UCSD-AML1 (cell line): ENCODE data around the gene TIAM2.

Source experiments
- DNase-seq: peaks from one replicate; lab custom pipeline; 2025; ENCODE audit not compliant: unreplicated experiment; lab: John Stamatoyannopoulos, UW

The TIAM2 gene

GRCh38 chr6:155273431-155273830, 278.3 kb downstream of the TIAM2 start:
- DNase-seq, result no peak

GRCh38 chr6:155274106-155274505, 279.0 kb downstream of the TIAM2 start:
- no peak for DNase-seq

GRCh38 chr6:155274533-155274932, 279.4 kb downstream of the TIAM2 start:
- DNase-seq, result no peak

- no peak for DNase-seq
Observed at GRCh38 chr6:155275808-155276480, 280.8 kb downstream of the TIAM2 start.

- DNase-seq, result no peak
Observed at GRCh38 chr6:155276638-155277037, 281.5 kb downstream of the TIAM2 start.

GRCh38 chr6:155278319-155279049, 283.4 kb downstream of the TIAM2 start:
- no peak for DNase-seq

- no peak for DNase-seq
Observed at GRCh38 chr6:155284775-155285174, 289.7 kb downstream of the TIAM2 start.

GRCh38 chr6:155287762-155288161, 292.6 kb downstream of the TIAM2 start:
- no peak for DNase-seq

- no peak for DNase-seq
Observed at GRCh38 chr6:155290491-155290890, 295.4 kb downstream of the TIAM2 start.

GRCh38 chr6:155291291-155291690, 296.2 kb downstream of the TIAM2 start:
- DNase-seq, result no peak

- no peak for DNase-seq
Observed at GRCh38 chr6:155292711-155293110, 297.6 kb downstream of the TIAM2 start.

- DNase-seq, result no peak
Observed at GRCh38 chr6:155297669-155298068, 302.6 kb downstream of the TIAM2 start.

- no peak for DNase-seq
Observed at GRCh38 chr6:155301867-155302266, 306.8 kb downstream of the TIAM2 start.

GRCh38 chr6:155303361-155303870, 308.3 kb downstream of the TIAM2 start:
- no peak for DNase-seq

- DNase-seq, result no peak
Observed at GRCh38 chr6:155306958-155307357, 311.8 kb downstream of the TIAM2 start.
